Ectodermal cell (in vitro differentiated cells): ENCODE measurements around the gene GABRR3.

Source experiments
- H3K27ac ChIP-seq: 2 replicates; pipeline ENCODE4 v1.7.0; 2013; ENCODE audit warnings: mild to moderate bottlenecking, low read depth, low read length; ENCODE audit not compliant: insufficient read depth, poor library complexity, severe bottlenecking
- H3K27me3 ChIP-seq: 2 replicates; pipeline ENCODE4 v1.7.0; 2013; ENCODE audit warnings: mild to moderate bottlenecking, low read length; ENCODE audit not compliant: insufficient read depth, control insufficient read depth, poor library complexity, severe bottlenecking
- H3K36me3 ChIP-seq: one replicate; pipeline ENCODE4 v1.7.0; 2013; ENCODE audit warnings: low read length; ENCODE audit not compliant: control insufficient read depth, insufficient read depth
- H3K4me1 ChIP-seq: one replicate; pipeline ENCODE4 v1.7.0; 2013; ENCODE audit warnings: low read length; ENCODE audit not compliant: control insufficient read depth, insufficient read depth
- H3K4me3 ChIP-seq: 2 replicates; pipeline ENCODE4 v1.7.0; 2013; ENCODE audit warnings: low read depth, low read length, control low read depth; ENCODE audit not compliant: insufficient read depth
- H3K9me3 ChIP-seq: 2 replicates; pipeline ENCODE4 v1.7.0; 2013; ENCODE audit warnings: mild to moderate bottlenecking, low read length, moderate library complexity; ENCODE audit not compliant: control insufficient read depth
- WGBS, 2 experiments: methylation state at CpG; one replicate each; pipeline ENCODE4 v1.1.7; 2013; ENCODE audit warnings: missing lambda C conversion rate in 2 of 2; 5-methylcytosine and 5-hydroxymethylcytosine counted together

Gene GABRR3

DNA sequence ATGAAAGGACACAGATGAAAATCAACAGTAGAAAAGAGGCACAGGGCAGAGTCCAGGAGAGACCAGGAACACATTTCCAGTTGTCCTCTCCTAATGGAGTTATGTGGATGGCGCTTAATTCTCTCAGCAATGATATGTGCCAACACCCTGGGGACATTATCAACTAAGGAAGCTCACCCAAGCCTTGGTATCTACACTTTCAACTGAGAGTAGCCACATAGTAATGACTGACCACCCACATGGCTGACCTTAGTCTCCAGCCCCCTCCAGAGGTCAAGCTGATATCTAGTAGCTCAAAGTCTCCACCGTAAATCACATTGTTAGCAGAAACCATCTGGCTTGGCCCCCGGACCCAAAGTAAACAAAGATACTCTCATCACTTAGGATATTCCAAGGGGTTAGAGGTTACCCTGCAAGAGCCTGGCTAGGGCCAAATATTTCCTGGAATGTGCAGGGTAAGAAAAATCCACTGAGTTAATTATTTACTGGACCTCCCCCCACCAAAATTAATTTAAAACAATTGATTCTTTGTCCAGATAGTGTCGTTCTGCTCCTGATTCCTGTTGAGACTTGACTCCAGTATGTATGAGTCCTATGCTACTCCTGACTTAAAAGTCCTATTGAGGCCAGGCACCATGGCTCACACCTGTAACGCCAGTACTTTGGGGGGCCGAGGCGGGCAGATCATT is 24.8 kb downstream of the GABRR3 start:
- no peaks in the 10 kb centered on the region for H3K9me3 ChIP-seq
- H3K36me3 ChIP-seq: no peaks in the 10 kb centered on the region
- no peak overlapping the region for H3K27ac ChIP-seq
- H3K27me3 ChIP-seq: no peaks in the 10 kb centered on the region
- no peak overlapping the region for H3K4me3 ChIP-seq
- 89 to 92% methylated on average over 7 of the region's 7 CpGs for WGBS, 2 experiments
- H3K4me1 ChIP-seq: no peaks in the 10 kb centered on the region

DNA sequence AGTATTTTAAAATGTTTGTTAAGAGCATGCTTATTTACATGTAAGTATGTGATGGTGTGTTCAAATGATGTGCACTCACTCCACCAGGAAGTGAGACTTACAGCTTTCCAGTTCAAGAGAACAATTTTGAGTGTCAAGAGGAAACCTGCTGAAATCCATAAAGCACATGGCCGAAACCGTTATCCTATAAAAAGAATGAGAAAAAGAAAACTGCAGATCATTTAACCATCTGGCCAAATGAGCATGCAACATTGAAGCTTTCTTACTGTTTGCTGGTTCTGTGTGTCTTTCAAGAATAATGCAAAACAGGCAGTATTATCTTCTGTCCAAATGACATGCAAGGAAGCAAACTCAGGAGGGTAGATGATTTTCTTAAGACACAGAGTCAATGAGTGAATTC is 26.3 kb downstream of the GABRR3 start:
- no peaks in the 10 kb centered on the region for H3K4me1 ChIP-seq
- H3K27me3 ChIP-seq: no peaks in the 10 kb centered on the region
- no peak overlapping the region for H3K4me3 ChIP-seq
- no peak overlapping the region for H3K27ac ChIP-seq
- no peaks in the 10 kb centered on the region for H3K9me3 ChIP-seq
- no peaks in the 10 kb centered on the region for H3K36me3 ChIP-seq
- WGBS, 2 experiments: 93 to 100% methylated on average over 2 of the region's 2 CpGs

DNA sequence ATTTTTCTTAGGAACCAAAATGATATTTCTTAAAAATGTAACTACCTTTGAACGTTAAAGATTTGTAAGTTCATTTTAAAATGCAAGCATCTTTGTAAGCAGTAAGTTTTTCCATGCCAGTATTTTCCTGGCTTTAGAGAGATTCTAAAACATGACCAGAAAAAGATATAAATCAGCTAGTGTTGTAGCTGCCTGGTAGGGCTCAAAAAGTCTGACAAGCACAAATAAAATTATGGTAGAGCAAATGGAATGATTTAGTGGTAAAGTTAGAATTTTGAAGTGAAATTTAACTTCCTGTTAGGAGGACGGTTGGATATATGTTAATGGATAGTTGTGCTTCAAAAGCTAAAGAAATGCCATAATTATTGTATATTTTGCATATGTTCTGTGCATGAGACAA is 29.7 kb downstream of the GABRR3 start:
- H3K36me3 ChIP-seq: no peaks in the 10 kb centered on the region
- H3K27me3 ChIP-seq: no peaks in the 10 kb centered on the region
- H3K4me1 ChIP-seq: no peaks in the 10 kb centered on the region
- 82 to 93% methylated on average over 2 of the region's 2 CpGs for WGBS, 2 experiments
- no peaks in the 10 kb centered on the region for H3K9me3 ChIP-seq
- H3K27ac ChIP-seq: no peak overlapping the region
- H3K4me3 ChIP-seq: no peak overlapping the region

DNA sequence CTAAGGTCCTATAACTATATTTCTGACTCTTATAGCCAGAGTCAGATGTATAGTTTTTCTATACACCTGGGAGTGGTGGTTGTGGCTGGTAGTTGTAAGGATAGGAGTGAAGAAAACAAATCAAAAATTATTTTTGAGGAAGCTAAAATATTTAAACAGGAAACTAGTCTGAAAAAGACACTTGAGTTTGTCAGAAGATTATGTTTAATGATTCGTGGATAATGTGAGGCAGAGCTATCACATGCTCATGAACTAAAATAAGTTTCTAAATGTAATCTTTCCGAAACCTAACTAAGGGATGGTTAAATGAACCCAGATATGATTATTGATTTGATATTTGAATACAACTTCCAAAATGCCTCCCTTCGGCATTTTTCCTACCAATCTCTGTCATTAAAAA is 30.4 kb downstream of the GABRR3 start:
- no peaks in the 10 kb centered on the region for H3K27me3 ChIP-seq
- WGBS, 2 experiments: 97% methylated on average over 2 of the region's 3 CpGs; no CpG with 5 or more reads in 1 of the 2 experiments
- no peak overlapping the region for H3K27ac ChIP-seq
- H3K4me3 ChIP-seq: no peak overlapping the region
- no peaks in the 10 kb centered on the region for H3K9me3 ChIP-seq
- H3K4me1 ChIP-seq: no peaks in the 10 kb centered on the region
- no peaks in the 10 kb centered on the region for H3K36me3 ChIP-seq

DNA sequence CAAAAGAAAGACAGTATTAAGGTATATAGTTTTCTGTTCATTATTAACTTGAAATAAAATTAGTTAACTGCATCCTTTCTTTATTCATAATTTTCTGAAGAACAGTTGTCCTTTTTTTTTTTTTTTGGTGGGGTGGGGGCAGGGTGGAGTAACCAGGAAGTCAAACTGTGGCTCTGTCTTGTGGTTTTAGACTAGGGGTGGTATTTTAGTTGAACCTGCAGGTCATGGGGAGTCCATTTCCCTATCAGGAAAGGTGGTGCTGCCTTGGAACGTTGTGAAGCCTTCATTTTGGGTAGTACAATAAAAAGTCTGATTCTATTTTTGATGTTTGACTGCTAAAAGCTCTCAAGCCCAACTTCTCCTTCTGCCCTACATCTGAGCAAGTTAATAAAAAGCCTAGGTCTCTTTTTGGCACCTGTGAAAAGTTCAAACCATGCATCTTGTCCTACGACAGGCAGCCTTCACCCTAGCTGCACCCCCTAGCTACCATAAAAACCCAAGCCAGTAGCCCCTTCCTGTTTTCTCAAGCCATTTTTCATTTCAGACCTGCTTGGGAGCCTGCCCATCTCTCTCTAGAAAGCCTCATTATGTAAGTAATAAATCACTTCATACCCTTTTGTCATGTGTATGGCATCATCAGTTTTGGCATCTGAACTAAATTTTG is 31.7 kb downstream of the GABRR3 start:
- Histone ChIP-seq H3K36me3 (no peaks in the 10 kb centered on the region), H3K4me1 (no peaks in the 10 kb centered on the region), H3K9me3 (no peaks in the 10 kb centered on the region), H3K4me3 (no peak overlapping the region), H3K27me3 (no peaks in the 10 kb centered on the region), H3K27ac (no peak overlapping the region)
- WGBS, 2 experiments: 77 to 91% methylated on average over 2 of the region's 2 CpGs

DNA sequence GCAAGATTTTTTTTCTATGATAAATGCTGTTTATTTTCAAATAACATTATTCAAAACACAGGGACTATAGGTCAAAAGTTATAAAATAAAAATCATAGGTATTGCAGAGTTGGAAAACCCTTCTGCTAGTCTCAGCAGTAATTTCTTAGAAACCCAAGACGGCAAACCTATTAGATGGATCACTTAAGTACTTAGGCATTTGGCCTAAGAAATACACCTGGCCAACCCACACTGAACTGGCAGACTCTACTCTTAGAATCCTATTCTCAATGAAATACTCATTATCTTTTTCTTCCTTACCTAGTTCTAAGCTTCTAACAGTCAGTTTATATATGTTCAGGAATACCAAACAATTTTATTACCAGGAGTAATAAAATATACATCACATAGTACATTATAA is 32.4 kb downstream of the GABRR3 start:
- Histone ChIP-seq H3K27me3 (no peaks in the 10 kb centered on the region), H3K9me3 (no peaks in the 10 kb centered on the region), H3K4me3 (no peak overlapping the region), H3K36me3 (no peaks in the 10 kb centered on the region), H3K27ac (no peak overlapping the region), H3K4me1 (no peaks in the 10 kb centered on the region)
- 87 to 90% methylated on average over 1 of the region's 1 CpG for WGBS, 2 experiments

DNA sequence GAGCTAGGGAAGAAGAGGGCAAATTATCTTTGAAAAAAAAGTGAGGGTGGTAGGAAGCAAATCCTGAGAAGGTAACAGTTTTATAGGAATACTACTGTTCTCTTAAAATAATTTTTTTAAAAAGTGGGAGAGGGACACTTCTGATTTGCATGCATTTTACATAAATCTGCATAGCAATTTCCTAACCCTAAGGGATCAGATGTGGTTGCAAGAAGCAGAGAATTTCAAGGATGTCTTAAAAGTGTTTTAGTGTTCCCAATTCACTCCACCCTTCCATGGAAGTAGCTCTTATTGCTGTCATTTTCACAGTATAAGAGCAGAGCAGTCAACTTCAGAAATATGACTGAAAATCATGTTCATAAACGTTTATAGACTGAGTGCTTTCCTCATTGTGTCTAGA is 35.1 kb downstream of the GABRR3 start:
- 80 to 88% methylated on average over 1 of the region's 1 CpG for WGBS, 2 experiments
- H3K36me3 ChIP-seq: no peaks in the 10 kb centered on the region
- no peaks in the 10 kb centered on the region for H3K9me3 ChIP-seq
- no peaks in the 10 kb centered on the region for H3K4me1 ChIP-seq
- H3K4me3 ChIP-seq: no peak overlapping the region
- H3K27ac ChIP-seq: no peak overlapping the region
- H3K27me3 ChIP-seq: no peaks in the 10 kb centered on the region

DNA sequence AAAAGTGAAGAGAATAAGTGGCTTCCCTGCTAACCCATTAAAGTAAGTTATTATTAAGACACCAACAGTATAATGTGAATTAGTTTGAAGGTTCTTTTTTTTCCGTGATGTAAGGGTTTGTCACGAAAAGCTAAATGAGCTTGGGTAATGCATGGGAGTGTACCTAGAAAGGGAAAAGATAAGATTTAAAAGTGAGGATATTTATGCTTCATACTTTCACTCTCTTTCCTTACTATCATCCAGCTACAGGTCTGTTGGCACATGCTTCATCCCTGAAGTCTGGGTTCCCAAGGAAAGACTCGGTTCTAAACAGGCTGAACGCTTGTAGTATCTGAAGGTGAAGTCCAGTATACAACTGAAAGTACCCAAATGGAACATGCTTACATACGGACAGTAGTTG is 36.0 kb downstream of the GABRR3 start:
- no peaks in the 10 kb centered on the region for H3K27me3 ChIP-seq
- no peaks in the 10 kb centered on the region for H3K36me3 ChIP-seq
- no peak overlapping the region for H3K4me3 ChIP-seq
- 95 to 98% methylated on average over 5 of the region's 5 CpGs for WGBS, 2 experiments
- H3K4me1 ChIP-seq: no peaks in the 10 kb centered on the region
- no peaks in the 10 kb centered on the region for H3K9me3 ChIP-seq
- H3K27ac ChIP-seq: no peak overlapping the region

DNA sequence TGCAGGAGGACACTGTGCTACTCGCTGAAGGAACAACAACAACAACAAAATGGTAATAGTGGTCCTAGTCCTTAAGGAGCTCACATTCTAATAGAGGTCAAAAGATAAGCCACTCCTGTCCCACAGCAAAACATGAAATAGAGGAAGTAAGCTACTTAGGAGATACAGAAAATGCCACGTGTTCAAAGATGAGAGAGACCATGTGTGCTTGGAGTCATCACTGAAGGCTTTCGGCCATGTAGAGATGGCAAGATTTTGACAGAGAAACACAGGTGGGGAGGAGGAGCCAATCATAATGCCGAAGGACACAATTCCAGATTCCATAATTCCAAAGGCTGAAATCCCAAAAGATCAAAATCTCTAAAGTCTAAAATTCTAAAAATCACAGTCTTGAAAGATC is 38.1 kb downstream of the GABRR3 start:
- Histone ChIP-seq H3K9me3 (no peaks in the 10 kb centered on the region), H3K27me3 (no peaks in the 10 kb centered on the region), H3K4me1 (no peaks in the 10 kb centered on the region), H3K36me3 (no peaks in the 10 kb centered on the region), H3K27ac (no peak overlapping the region), H3K4me3 (no peak overlapping the region)
- WGBS, 2 experiments: 88 to 97% methylated on average over 4 of the region's 4 CpGs

DNA sequence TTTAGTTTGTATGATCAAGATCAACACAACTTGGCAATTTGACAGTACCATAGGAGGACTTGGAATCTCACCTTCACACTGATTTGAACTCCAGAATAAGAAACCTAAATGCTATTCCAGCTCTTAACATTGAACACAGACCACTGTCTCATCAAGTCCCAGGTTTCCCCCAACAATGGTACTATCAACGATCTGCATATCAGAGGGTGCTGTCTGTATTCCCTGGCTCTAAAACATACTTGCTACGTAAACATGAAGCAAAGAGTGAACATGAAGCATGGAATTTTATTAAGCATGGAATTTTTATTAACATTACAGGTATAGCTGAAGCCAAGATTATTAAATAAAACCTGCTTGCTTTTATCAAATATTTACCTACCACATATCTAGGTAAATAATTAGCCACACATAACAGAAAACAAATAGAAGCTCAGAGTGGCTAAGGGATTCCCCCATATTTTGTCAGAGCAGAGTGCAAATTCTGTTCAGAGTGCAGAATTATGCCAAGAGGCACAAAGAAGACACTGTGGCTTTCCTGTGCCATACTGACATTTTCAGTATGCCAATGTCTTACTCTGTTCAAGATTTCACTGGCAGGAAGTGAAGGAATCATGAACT is 40.7 kb downstream of the GABRR3 start:
- Histone ChIP-seq H3K27me3 (no peaks in the 10 kb centered on the region), H3K36me3 (no peaks in the 10 kb centered on the region), H3K27ac (no peak overlapping the region), H3K9me3 (no peaks in the 10 kb centered on the region), H3K4me3 (no peak overlapping the region), H3K4me1 (no peaks in the 10 kb centered on the region)
- 85 to 86% methylated on average over 2 of the region's 2 CpGs for WGBS, 2 experiments
